HUES64 (cell line): ENCODE data around the gene DCUN1D2.
A peak's percentile ranks its signal among the peaks of the same experiment; 100 is the strongest.
"Not testable (repeated sequence)": the region's sequence is repeated elsewhere in the genome, so short reads cannot be mapped to it uniquely, and the experiment has no call there.

Source experiments
- H3K27ac ChIP-seq: 2 replicates; pipeline ENCODE4 v1.7.0; 2013; ENCODE audit warnings: low read depth, low read length, inconsistent platforms
- H3K27me3 ChIP-seq: 2 replicates; pipeline ENCODE4 v1.6.1; 2013; ENCODE audit warnings: mild to moderate bottlenecking, low read length; ENCODE audit not compliant: insufficient read depth
- H3K36me3 ChIP-seq: 2 replicates; pipeline ENCODE4 v1.6.1; 2013; ENCODE audit warnings: mild to moderate bottlenecking, low read length; ENCODE audit not compliant: insufficient read depth
- H3K4me1 ChIP-seq: 2 replicates; pipeline ENCODE4 v1.6.1; 2013; ENCODE audit warnings: mild to moderate bottlenecking, low read length, moderate library complexity; ENCODE audit not compliant: insufficient read depth
- H3K4me3 ChIP-seq: 2 replicates; pipeline ENCODE4 v1.5.1; 2013; ENCODE audit warnings: mild to moderate bottlenecking, low read length, moderate library complexity
- H3K9ac ChIP-seq: 2 replicates; pipeline ENCODE4 v1.6.1; 2013; ENCODE audit warnings: mild to moderate bottlenecking, low read depth, low read length
- H3K9me3 ChIP-seq: 2 replicates; pipeline ENCODE4 v1.6.1; 2013; ENCODE audit warnings: low read depth, low read length; ENCODE audit not compliant: insufficient read depth
- WGBS: fragments of 150-250, 120-280 bp; methylation state at CpG from one replicate; pipeline ENCODE4 v1.1.7; 2013; ENCODE audit warnings: missing lambda C conversion rate; 5-methylcytosine and 5-hydroxymethylcytosine counted together

Gene DCUN1D2

DNA sequence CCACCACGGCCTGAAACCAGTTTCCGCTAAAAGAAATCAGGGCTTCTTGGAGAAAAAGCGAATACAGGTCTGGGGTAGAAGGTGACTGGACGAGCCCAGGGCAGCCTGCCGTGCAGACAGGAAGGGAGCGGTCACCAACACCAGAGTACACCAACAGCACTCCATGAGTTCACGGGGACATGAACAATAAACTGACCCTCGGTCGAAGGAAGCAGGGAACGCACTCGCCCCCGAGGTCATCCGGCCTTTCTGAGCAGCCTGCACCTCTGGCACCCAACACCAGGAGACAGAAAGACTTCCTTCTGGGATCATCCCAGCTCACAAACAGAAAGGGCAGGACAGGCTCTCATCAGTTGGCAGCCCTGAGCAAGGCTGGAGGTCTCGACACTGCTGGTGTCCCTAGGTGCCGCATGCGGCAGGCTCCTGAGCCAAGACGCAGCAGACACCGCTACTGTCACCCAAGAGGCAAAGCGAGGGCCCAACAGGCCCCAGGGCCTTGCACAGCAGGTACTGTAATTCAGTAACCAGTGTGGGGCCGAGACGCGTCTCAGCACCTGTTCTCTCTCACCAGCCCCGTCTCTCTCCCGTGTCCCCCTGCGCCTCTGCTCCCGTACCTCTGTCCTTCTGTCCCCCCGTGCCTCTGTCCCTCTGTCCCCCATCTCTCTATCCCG lies 18.0 kb downstream of the DCUN1D2 start:
- Histone ChIP-seq H3K27me3 (no peaks in the 10 kb centered on the region), H3K4me1 (peaks cover 9% of the 10 kb centered on the region; the same call in 1 of the 2 replicates), H3K27ac (no peak overlapping the region), H3K9me3 (no peaks in the 10 kb centered on the region), H3K36me3 (peaks cover 65% of the 10 kb centered on the region), H3K4me3 (no peak overlapping the region), H3K9ac (no peak overlapping the region)
- 90% methylated on average over 28 of the region's 28 CpGs for WGBS

DNA sequence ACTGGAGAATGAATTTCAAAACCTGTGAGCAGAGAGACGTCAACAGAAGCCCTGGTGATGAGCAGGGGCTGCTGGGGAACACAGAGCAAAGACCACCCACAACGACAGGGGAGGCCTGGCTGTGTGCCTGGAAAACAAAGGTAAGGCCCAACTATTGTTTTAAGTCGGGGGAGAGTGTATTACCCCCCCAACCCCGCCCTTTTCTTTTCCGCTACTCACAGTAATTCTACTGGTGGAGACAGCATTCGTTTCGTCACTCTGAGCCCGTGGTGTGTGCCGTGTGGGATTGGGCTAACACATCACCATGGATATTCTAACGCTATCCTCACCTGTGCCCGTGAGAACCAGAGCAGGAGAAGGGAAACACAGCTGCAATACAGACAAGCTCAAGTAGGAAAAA lies 18.7 kb downstream of the DCUN1D2 start:
- Histone ChIP-seq H3K27ac (no peak overlapping the region; the same call in 1 of the 2 replicates), H3K27me3 (no peaks in the 10 kb centered on the region), H3K36me3 (peaks cover 64% of the 10 kb centered on the region), H3K4me1 (peaks cover 9% of the 10 kb centered on the region; the same call in 1 of the 2 replicates), H3K4me3 (no peak overlapping the region), H3K9ac (no peak overlapping the region), H3K9me3 (no peaks in the 10 kb centered on the region)
- 90% methylated on average over 11 of the region's 11 CpGs for WGBS

- 94% methylated on average over 4 of the region's 4 CpGs for WGBS
- H3K9ac ChIP-seq, H3K9me3 ChIP-seq, H3K27me3 ChIP-seq, H3K27ac ChIP-seq, H3K4me3 ChIP-seq, H3K4me1 ChIP-seq: not testable (repeated sequence)
- peaks cover 62% of the 10 kb centered on the region for H3K36me3 ChIP-seq
Measured at GRCh38 chr13:113470635-113471163, 19.8 kb downstream of the DCUN1D2 start.

- H3K4me1 ChIP-seq, result peaks cover 9% of the 10 kb centered on the region; the same call in 1 of the 2 replicates
- no peak overlapping the region for H3K27ac ChIP-seq
- no peak overlapping the region for H3K9ac ChIP-seq
- H3K9me3 ChIP-seq, result no peaks in the 10 kb centered on the region
- no peak overlapping the region for H3K4me3 ChIP-seq
- H3K36me3 ChIP-seq, result peaks cover 58% of the 10 kb centered on the region
- H3K27me3 ChIP-seq, result no peaks in the 10 kb centered on the region
- 98% methylated on average over 10 of the region's 10 CpGs for WGBS
Measured at GRCh38 chr13:113470073-113470472, 20.4 kb downstream of the DCUN1D2 start.

GRCh38 chr13:113469582-113469981 lies 20.9 kb downstream of the DCUN1D2 start:
- no peak overlapping the region for H3K4me3 ChIP-seq
- H3K9ac ChIP-seq, result no peak overlapping the region
- WGBS, result 92% methylated on average over 7 of the region's 7 CpGs
- H3K9me3 ChIP-seq, result no peaks in the 10 kb centered on the region
- H3K27ac ChIP-seq, result 0 out of 2 replicates have a peak overlapping the region, but pooled peaks have one; percentile 0
- H3K36me3 ChIP-seq, result peaks cover 58% of the 10 kb centered on the region
- H3K27me3 ChIP-seq, result no peaks in the 10 kb centered on the region
- peaks cover 9% of the 10 kb centered on the region; the same call in 1 of the 2 replicates for H3K4me1 ChIP-seq

DNA sequence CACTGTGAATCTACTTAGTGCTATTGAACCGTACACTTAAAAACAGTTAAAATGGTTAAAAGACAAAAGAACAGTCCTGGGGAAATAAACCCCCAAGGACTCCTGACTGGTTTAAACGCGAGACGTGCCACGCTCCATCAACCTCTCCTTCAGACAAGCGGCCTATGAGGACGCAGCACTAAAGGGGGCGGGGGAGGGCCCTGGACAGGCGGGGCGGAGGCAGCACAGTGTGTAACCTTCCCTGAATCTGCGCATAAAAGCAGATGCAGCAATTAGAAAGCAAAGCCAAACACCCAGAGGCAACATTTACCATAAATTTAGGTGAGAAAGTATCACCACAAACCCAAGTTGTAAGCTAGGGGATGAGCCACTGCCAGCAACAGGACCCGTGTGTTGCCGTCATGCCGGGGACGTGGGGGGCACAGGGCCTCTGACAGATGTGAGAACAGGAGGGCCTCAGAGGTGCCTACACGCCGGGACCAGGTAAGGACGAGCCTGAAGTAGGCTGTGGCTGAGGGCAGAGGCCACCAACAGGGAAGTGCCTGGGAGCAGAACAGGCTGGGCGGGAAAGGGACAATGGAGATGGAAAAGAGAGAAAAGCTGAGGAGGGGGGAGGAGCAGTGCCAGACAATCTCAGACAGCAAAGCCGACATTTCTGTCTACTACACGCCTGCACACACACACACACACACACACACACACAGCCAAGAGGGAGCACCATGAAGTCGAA lies 21.9 kb downstream of the DCUN1D2 start:
- Histone ChIP-seq H3K9me3 (no peaks in the 10 kb centered on the region), H3K4me1 (peaks cover 9% of the 10 kb centered on the region; the same call in 1 of the 2 replicates), H3K9ac (peak overlapping the region; percentile 68; the same call in 1 of the 2 replicates), H3K4me3 (peak overlapping the region; percentile 16; the same call in 1 of the 2 replicates), H3K36me3 (peaks cover 54% of the 10 kb centered on the region), H3K27ac (peak overlapping the region; percentile 54; the same call in 1 of the 2 replicates), H3K27me3 (no peaks in the 10 kb centered on the region)
- 66% methylated on average over 22 of the region's 22 CpGs for WGBS

DNA sequence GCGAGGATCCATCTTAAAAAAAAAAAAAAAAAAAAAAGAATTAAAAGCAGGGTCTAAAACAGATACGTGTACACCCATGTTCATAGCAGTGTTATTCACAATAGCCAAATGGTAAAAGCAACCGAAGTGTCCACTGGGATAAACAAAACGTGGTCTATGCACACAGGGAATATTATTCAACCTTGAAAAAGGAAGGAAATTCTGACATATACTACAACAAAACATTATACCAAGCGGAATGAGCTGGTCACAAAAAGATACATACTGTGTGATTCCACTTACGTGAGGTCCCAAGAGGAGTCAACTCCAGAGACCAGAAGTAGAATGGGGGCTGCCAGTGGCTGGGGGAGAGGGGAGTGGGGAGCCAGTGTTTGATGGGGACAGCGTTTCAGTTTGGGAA lies 22.5 kb downstream of the DCUN1D2 start:
- H3K27me3 ChIP-seq, result no peaks in the 10 kb centered on the region
- H3K4me3 ChIP-seq, result no peak overlapping the region
- H3K36me3 ChIP-seq, result peaks cover 54% of the 10 kb centered on the region
- H3K4me1 ChIP-seq, result peaks cover 9% of the 10 kb centered on the region; the same call in 1 of the 2 replicates
- no peak overlapping the region for H3K27ac ChIP-seq
- H3K9me3 ChIP-seq, result no peaks in the 10 kb centered on the region
- no peak overlapping the region for H3K9ac ChIP-seq
- 95% methylated on average over 7 of the region's 7 CpGs for WGBS

DNA sequence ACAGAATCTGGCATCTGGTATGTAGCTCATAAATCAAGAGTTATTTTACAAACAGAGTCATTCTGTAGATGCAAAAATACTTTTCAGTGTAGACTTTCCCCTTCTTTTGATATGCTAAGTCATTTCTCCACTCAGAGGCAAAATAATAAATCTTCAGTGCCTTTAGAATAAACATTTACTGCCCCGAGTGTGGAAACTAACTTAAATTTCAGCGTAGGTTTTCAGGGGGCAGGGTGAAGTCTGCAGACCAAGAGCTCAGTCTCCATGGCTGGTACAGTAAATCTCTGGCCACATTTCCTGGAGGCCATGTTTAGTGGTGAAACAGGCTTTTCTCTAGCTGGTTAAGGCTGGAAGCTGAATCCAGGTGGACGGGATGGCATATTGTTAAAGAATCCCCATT lies 24.1 kb downstream of the DCUN1D2 start:
- Histone ChIP-seq H3K4me3 (no peak overlapping the region), H3K9me3 (no peaks in the 10 kb centered on the region), H3K27ac (no peak overlapping the region), H3K36me3 (peaks cover 59% of the 10 kb centered on the region), H3K27me3 (no peaks in the 10 kb centered on the region), H3K4me1 (peaks cover 9% of the 10 kb centered on the region; the same call in 1 of the 2 replicates), H3K9ac (no peak overlapping the region)
- WGBS, result 95% methylated on average over 3 of the region's 3 CpGs

DNA sequence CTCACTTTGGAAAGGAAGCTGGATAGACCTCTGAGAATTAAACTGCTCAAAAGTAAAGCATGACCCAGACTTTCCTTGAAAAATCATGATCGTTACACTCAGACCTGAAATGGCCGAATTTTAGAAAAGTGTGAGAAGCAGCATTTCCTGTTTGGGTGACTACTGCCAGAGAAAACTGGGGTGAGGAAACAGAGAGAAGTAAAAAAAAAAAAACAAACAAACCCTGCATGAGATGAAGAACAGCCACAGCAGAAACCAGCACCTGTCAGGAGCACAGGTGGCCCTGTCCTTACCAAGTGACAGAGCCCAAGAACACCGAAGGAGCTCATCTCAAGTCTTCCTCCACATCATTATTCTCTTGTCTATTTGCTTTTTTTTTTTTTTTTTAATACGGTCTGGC lies 25.2 kb downstream of the DCUN1D2 start:
- H3K9ac ChIP-seq, result no peak overlapping the region
- peaks cover 67% of the 10 kb centered on the region for H3K36me3 ChIP-seq
- H3K4me1 ChIP-seq, result peaks cover 9% of the 10 kb centered on the region; the same call in 1 of the 2 replicates
- H3K27me3 ChIP-seq, result no peaks in the 10 kb centered on the region
- WGBS, result 87% methylated on average over 4 of the region's 4 CpGs
- H3K27ac ChIP-seq, result no peak overlapping the region
- H3K9me3 ChIP-seq, result no peaks in the 10 kb centered on the region
- H3K4me3 ChIP-seq, result no peak overlapping the region

- Histone ChIP-seq H3K4me3 (no peak overlapping the region), H3K36me3 (peaks cover 70% of the 10 kb centered on the region), H3K9me3 (no peaks in the 10 kb centered on the region), H3K9ac (no peak overlapping the region), H3K27me3 (no peaks in the 10 kb centered on the region), H3K27ac (no peak overlapping the region), H3K4me1 (peaks cover 9% of the 10 kb centered on the region; the same call in 1 of the 2 replicates)
- 97% methylated on average over 16 of the region's 16 CpGs for WGBS
Measured at GRCh38 chr13:113464476-113464875, 26.0 kb downstream of the DCUN1D2 start.
